Stimulated activated CD4-positive, alpha-beta T cell treated with anti-CD3 and anti-CD28 coated beads, Interleukin-2, amount 100 ng/mL, for 24 hours (primary cell): Measurements from ENCODE around the gene MPO.

Experiments
- DNase-seq, 2 donors: peaks; one replicate each; pipeline ENCODE4 v3.0.0-alpha.2; 2020

MPO gene

GRCh38 chr17:58306131-58306951 lies 25.6 kb upstream of the MPO start:
- no peak for DNase-seq

DNA sequence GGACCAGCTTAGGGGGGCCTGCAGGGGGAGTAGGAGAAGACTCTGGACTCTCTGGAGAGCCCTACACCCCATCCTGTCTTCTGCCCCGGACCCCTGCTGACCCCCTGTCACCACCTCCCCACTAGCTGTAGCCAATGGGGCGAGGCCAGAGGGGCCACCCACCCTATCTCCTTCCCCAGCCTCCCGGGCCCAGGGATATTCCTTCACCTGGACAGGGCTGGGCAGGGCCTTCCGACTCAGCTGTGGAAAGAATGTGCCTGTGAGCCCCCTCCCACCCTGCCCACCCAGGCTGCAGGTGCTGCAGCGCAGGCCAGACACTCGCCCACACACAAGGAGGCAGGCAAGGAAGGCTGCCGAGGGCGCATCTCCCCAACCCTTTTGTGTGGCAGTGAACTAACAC lies 24.9 kb upstream of the MPO start:
- DNase-seq = no peak

- no peak for DNase-seq
These were observed 24.2 kb upstream of the MPO start for GRCh38 chr17:58304750-58305486.

DNA sequence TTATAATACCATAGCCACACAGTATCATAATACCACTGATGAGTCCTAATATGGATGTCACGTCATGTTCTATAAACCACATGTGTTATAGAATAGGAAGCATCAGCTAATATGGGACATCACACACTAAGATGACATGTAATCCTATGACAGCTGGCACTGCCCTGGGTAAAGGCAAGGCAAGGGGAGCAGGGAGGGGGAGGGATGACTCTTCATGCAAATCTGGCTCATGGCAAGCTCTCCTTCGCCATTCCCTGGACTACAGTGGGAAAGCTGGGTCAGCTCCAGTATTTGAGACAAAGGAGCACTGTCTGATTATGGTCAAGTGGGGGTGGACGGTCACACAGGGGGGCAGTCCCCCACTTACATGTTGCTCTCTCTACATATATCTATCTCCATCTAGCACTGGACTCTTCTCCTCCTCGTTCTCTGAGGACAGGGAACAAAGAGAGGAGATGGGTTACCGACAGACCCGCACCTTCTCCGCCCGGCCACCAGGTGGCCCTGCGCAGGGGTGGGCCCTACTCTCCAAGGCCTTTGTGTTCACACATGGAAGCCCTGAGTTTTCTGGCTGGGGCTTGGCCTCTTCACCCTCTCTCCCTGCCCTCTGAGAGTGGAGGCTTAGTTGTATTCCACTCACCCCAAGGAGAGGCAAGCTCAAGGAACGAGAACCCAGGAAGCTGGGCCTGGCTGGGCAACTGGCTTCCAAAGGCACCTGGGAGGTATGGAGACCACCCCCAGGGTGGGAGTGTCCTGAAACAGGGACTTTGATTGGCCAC lies 23.4 kb upstream of the MPO start:
- DNase-seq = peak; percentile 65 to 70

- no peak for DNase-seq
These were observed 22.3 kb upstream of the MPO start for GRCh38 chr17:58302919-58303585.

GRCh38 chr17:58302171-58302918 lies 21.6 kb upstream of the MPO start:
- DNase-seq = no peak

DNA sequence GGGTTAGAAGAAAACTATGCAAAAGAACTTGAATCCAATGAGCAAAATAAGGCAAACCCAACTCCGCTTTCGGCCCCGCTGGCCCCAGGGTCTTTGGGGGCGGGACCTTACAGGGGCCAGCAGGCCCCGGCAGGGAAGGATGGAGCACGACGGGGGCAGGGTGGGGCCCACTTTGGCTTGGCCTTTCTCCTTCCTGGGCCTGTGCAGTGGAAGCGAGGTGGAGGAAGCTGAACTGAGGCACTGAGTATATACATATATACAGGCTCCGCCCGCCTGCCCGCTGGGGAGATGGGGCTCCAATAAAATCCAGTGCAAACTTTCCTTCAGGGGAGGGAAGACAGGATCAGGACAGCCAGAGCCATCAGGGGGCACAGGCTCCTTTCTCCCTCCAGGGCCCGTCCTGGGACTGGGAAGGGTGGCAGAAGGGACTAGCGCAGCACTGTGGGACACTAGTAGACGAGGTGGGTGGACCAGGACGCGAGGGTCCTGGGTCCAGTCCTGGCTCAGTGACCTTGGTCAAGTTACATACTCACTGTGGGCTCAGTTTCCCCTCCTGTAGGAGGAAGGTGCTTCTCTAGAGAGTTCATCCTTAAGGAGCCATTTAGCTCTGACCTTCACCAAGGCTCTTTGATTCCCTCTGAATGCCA lies 20.9 kb upstream of the MPO start:
- DNase-seq = no peak

GRCh38 chr17:58300336-58300735 lies 19.6 kb upstream of the MPO start:
- no peak for DNase-seq

DNA sequence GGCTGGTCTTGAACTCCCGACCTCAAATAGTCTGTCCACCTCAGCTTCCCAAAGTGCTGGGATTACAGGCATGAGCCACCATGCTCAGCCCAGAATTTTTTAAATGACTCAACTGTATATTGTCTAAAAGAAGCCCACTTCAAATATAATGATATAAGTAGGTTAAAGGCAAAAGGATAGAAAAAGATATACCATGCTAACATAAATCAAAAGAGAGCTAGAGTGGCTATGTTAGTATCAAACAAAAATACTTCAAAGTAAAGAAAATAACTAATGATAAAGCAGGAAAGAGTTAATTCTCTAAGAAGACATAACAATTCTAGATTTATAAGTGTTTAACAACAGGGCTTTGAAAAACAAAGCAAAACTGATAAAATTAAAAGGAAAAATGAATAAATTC lies 13.3 kb upstream of the MPO start:
- no peak for DNase-seq

DNA sequence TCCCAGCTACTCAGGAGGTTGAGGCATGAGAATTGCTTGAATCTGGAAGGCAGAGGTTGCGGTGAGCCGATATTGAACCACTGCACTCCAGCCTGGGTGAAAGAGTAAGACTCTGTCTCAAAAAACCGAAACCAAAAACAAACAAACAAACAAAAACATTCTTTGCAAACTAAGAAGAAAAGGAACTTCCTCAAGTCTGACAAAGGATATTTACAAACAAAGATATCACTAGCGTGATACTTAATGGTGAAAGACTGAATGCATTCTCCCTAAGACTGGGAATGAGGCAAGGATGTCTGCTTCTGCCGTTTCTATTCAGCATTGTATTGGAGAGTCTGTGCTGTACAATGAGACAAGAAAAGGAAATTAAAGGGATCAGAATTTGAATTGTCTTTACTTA lies 10.5 kb upstream of the MPO start:
- DNase-seq = no peak

- no peak for DNase-seq
These were observed 9.1 kb upstream of the MPO start for GRCh38 chr17:58289869-58290268.

- no peak for DNase-seq
These were observed 4.7 kb upstream of the MPO start for GRCh38 chr17:58285422-58285810.

DNA sequence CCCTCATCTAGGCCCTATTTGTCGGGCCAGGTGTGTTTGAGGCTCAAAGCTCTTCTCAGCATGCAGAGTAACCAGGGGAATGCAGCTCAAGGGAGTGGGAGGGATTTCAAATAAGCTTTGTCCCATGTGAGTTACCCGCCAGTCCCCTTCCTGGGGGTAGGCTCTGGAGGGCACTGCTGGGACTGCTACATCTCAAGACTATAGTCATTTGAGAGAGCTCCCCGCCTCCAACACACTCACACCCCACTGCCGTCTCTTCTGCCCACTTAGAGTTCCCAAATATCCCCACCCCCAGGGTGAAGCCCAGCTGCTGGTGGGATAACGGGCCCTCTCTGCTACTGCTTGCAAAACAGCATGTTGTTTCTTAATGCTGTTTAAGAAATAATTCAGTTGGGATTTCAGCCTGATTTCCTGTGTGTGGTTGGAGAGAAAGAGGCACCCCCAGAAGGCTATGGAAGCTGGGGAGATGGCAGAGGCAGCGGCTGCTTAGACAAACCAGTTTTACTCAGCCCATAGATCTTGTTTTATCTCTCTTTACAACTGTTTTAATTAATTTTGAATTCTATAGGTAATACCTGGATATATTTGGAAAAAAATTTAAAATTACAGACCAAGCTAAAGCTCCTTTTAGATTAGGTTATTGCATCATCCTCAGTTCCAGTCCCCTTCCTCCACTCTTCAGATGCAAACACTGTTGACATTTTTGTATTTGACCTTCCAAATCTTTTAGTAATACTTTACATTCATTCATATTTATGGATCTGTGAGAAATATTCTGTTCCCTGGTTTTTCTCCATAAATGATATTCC lies 4.1 kb upstream of the MPO start:
- no peak for DNase-seq

- no peak for DNase-seq
These were observed 3.2 kb upstream of the MPO start for GRCh38 chr17:58283674-58284612.

DNA sequence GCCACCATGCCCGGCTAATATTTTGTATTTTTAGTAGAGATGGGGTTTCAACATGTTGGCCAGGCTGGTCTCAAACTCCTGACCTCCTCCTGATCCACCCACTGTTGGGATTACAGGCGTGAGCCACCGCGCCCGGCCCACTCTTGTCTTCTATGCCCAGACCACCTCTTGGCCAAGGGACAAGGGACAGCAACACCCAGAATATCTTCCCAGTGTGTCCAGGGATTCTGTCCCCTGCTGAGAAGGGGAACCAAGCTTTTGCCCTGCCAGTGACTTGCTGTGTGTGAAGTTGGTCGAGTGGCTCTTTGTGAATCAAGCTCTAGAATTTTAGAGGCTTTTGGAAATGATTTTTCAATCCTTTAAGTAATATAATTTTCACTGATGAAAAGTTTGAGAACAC lies 1.7 kb upstream of the MPO start:
- no peak for DNase-seq

- DNase-seq = no peak
These were observed 826 bp upstream of the MPO start for GRCh38 chr17:58281511-58282011.

DNA sequence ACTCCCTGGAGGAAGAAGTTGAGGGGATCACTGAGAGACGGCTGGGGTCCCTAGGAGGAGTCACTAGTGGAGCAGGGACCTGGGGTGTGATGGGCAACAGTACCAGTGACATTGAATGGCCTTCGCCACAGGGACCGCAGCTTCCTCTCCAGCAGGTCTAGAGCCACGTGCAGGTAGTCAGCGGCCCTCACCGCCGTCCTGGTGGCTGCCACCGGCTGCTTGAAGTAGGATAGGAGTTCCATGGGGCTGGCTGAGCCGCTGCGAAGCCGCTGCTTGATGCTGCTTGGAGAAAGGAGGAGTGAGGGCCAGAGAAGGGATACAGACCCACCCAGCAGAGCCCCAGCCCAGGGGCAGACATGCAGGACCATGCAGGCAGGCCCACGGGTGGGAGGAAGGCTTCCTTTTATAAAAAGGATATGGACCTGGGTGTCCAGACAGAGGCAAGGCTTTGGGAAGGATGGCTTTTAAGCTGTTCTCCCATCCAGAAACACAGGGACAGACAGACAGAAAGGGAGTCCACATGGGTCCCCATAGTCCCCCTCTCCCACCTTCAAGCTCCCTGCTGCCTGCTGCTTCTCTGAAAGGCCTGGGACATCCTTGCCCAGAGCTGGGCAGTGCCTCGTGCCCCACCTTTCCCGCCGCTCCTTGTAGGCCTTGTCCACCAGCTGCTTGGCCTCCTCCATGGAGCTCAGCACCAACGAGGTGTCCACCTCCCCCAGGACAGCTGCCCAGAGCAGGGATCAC lies 827 bp downstream of the MPO start:
- no peak for DNase-seq

DNA sequence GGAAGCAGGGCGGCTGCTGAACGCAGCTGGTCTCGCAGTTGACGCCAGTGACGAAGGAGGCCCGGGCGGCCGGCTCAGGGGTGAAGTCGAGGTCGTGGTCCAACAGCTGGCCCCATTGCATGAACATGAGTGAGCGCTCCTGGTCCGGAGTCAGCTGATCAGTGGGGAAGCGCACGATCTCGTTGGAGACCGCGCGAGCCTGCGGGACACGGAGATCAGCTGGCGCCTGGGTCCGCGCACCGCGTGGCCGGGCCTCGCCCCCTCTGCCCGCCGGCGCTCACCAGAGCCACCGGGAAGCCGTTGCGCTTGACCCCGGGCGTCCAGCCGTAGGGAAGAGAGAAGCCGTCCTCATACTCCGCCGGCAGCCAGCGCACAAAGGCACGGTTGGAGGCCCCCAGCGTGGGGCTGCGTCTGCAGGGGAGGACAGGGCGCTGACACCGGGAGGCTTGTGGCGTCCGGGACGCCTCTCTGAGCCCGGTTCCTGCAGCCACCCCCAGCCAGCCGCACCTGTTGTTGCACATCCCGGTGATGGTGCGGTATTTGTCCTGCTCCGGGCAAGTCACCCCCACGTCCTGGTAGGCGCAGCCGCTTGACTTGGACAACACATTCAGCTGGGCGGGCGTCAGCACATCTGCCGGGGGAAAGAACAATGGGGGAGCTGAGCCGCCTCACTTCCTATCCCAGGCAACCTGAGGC lies 1.6 kb downstream of the MPO start:
- DNase-seq = no peak
